A549 (cell line): ENCODE data around the gene THAP7. TPM values are rescaled to one million over a fixed set of nuclear protein-coding genes. Genes with fewer than 3 reads are reported as not detected.

Experiments used
- ATAC-seq, 2 experiments: fragments of 200-7000 bp in 1 of 2; fragments of >200 bp in 1 of 2; cut with Nextera tagmentation in 1 of 2; cut with Tn5 transposase in 1 of 2; 3 replicates each; pipeline versions ENCODE4 v1.8.0 to v1.9.1; 2018 to 2020; ENCODE audit warnings: mild to moderate bottlenecking in 1 of 2, moderate library complexity in 1 of 2
- CTCF ChIA-PET: fragments of 300-600 bp; sonication (Branson Sonifier 250); formaldehyde crosslinking; extraction: SDS; loops from one replicate; lab custom pipeline; 2021; ENCODE audit warnings: antibody characterized with exemption, inconsistent platforms; lab: Yijun Ruan, JAX
- POLR2A ChIA-PET: fragments of 350-600 bp; formaldehyde crosslinking; extraction: SDS; loops from one replicate; lab custom pipeline; 2021; ENCODE audit warnings: antibody characterized with exemption, inconsistent platforms; lab: Yijun Ruan, JAX
- DNase-seq, 2 experiments: peaks; one replicate each; pipeline versions ENCODE4 v3.0.0 to v3.0.0-alpha.2; 2011 to 2016; ENCODE audit warnings: low read depth in 1 of 2, low spot score in 1 of 2
- FAIRE-seq: peaks from 2 replicates; lab custom pipeline; 2011; peaks lifted over from hg19 to GRCh38; lab: Jason Lieb, UNC
- H3K27ac ChIP-seq, 2 experiments: fragments of >200 bp; sonication (Bioruptor Twin); formaldehyde crosslinking; 3 replicates each; pipeline ENCODE4 v1.5.1; 2016 to 2017
- H3K4me1 ChIP-seq: fragments of >200 bp; sonication (Bioruptor Twin); formaldehyde crosslinking; 3 replicates; pipeline ENCODE4 v1.6.1; 2016
- H3K4me2 ChIP-seq: fragments of >200 bp; sonication (Bioruptor Twin); formaldehyde crosslinking; 3 replicates; pipeline ENCODE4 v1.6.1; 2016
- H3K4me3 ChIP-seq: fragments of >200 bp; sonication (Bioruptor Twin); formaldehyde crosslinking; 3 replicates; pipeline ENCODE4 v1.5.1; 2016
- H3K9me3 ChIP-seq: fragments of >200 bp; sonication (Bioruptor Twin); formaldehyde crosslinking; 3 replicates; pipeline ENCODE4 v1.6.1; 2016
- CBX2 ChIP-seq: fragments of 200-600 bp; sonication (generic); IDR thresholded peaks from 2 replicates; pipeline ENCODE4 v1.6.1; 2016; ENCODE audit warnings: low read depth, mild to moderate bottlenecking, borderline replicate concordance
- CHD4 ChIP-seq: fragments of 200-600 bp; sonication (generic); IDR thresholded peaks from 2 replicates; pipeline ENCODE4 v1.6.1; 2016; ENCODE audit warnings: antibody characterized with exemption, mild to moderate bottlenecking, borderline replicate concordance
- EHF ChIP-seq: fragments of 250-450 bp; sonication (Bioruptor Pico); IDR thresholded peaks from 2 replicates; pipeline ENCODE4 v1.5.0; 2020; ENCODE audit warnings: mild to moderate bottlenecking
- ELK1 ChIP-seq: fragments of 150-350 bp; IDR thresholded peaks from 2 replicates; pipeline ENCODE4 v1.6.1; 2014; ENCODE audit warnings: low read depth, mild to moderate bottlenecking, low read length
- FOSB ChIP-seq: fragments of 250-450 bp; sonication (Bioruptor Pico); IDR thresholded peaks from 2 replicates; pipeline ENCODE4 v1.5.0; 2020; ENCODE audit warnings: mild to moderate bottlenecking, moderate library complexity
- FOXS1 ChIP-seq: fragments of 250-450 bp; sonication (Bioruptor Pico); IDR thresholded peaks from 2 replicates; pipeline ENCODE4 v1.5.0; 2020; ENCODE audit warnings: mild to moderate bottlenecking, moderate library complexity
- GATA3 ChIP-seq: IDR thresholded peaks from 2 replicates; pipeline ENCODE4 v1.6.1; 2012; ENCODE audit warnings: borderline replicate concordance
- HDAC2 ChIP-seq: fragments of 200-600 bp; sonication (generic); IDR thresholded peaks from 2 replicates; pipeline ENCODE4 v1.6.1; 2016
- HOXB13 ChIP-seq: fragments of 250-450 bp; sonication (Bioruptor Pico); IDR thresholded peaks from 2 replicates; pipeline ENCODE4 v1.5.0; 2020; ENCODE audit warnings: low read depth, mild to moderate bottlenecking, moderate library complexity
- HOXB5 ChIP-seq: fragments of 250-450 bp; sonication (Bioruptor Pico); IDR thresholded peaks from 2 replicates; pipeline ENCODE4 v1.5.0; 2020; ENCODE audit warnings: mild to moderate bottlenecking, moderate library complexity
- MAX ChIP-seq: IDR thresholded peaks from 2 replicates; pipeline ENCODE4 v1.6.1; 2012
- MYC ChIP-seq: IDR thresholded peaks from 2 replicates; pipeline ENCODE4 v1.6.1; 2012; ENCODE audit warnings: mild to moderate bottlenecking, inconsistent platforms, low read length, improper control_type of control experiment, borderline replicate concordance
- NPAS2 ChIP-seq: fragments of 250-450 bp; sonication (Bioruptor Pico); IDR thresholded peaks from 2 replicates; pipeline ENCODE4 v1.8.0; 2022; ENCODE audit warnings: mild to moderate bottlenecking, moderate library complexity, borderline replicate concordance
- NR3C1 ChIP-seq: fragments of >200 bp; sonication (Bioruptor Twin); formaldehyde crosslinking; IDR thresholded peaks from 3 replicates; pipeline ENCODE4 v1.6.1; 2017
- POLR2A ChIP-seq: IDR thresholded peaks from 2 replicates; pipeline ENCODE4 v1.6.1; 2012; ENCODE audit warnings: mild to moderate bottlenecking, low read length
- POLR2AphosphoS2 ChIP-seq: conservative IDR thresholded peaks from 2 replicates; pipeline ENCODE4 v1.6.1; 2012; ENCODE audit warnings: low read length, improper control_type of control experiment, inconsistent platforms
- RAD21 ChIP-seq, 2 experiments: fragments of >200 bp in 1 of 2; sonication (Bioruptor Twin) in 1 of 2; formaldehyde crosslinking in 1 of 2; IDR thresholded peaks in 1 of 2; conservative IDR thresholded peaks in 1 of 2; 2 replicates in 1 of 2; 3 replicates in 1 of 2; pipeline ENCODE4 v1.6.1; 2012 to 2018; ENCODE audit warnings: inconsistent platforms in 1 of 2
- RARB ChIP-seq: fragments of 250-450 bp; sonication (Bioruptor Pico); IDR thresholded peaks from 2 replicates; pipeline ENCODE4 v1.8.0; 2021; ENCODE audit warnings: mild to moderate bottlenecking, moderate library complexity
- RFX5 ChIP-seq: fragments of 450-650 bp; IDR thresholded peaks from 2 replicates; pipeline ENCODE4 v1.7.1; 2014; ENCODE audit warnings: antibody characterized with exemption, mild to moderate bottlenecking, moderate library complexity
- RNF2 ChIP-seq: fragments of 200-600 bp; sonication (generic); IDR thresholded peaks from 2 replicates; pipeline ENCODE4 v1.6.1; 2016; ENCODE audit warnings: low read depth, mild to moderate bottlenecking, antibody characterized with exemption, moderate library complexity, borderline replicate concordance
- SMC3 ChIP-seq: fragments of >200 bp; sonication (Bioruptor Twin); formaldehyde crosslinking; IDR thresholded peaks from 3 replicates; pipeline ENCODE4 v1.6.1; 2018; ENCODE audit warnings: inconsistent platforms
- TFCP2L1 ChIP-seq: fragments of 250-450 bp; sonication (Bioruptor Pico); IDR thresholded peaks from 2 replicates; pipeline ENCODE4 v1.5.0; 2021; ENCODE audit warnings: mild to moderate bottlenecking
- TP53 ChIP-seq: fragments of 250-450 bp; sonication (Bioruptor Pico); IDR thresholded peaks from 2 replicates; pipeline ENCODE4 v1.5.0; 2021; ENCODE audit warnings: mild to moderate bottlenecking, moderate library complexity
- ZFP36 ChIP-seq: fragments of 450-650 bp; IDR thresholded peaks from 2 replicates; pipeline ENCODE4 v1.6.1; 2014; ENCODE audit warnings: borderline replicate concordance; ENCODE audit not compliant: partially characterized antibody
- ZSCAN20 ChIP-seq: fragments of 250-450 bp; sonication (Bioruptor Pico); IDR thresholded peaks from 2 replicates; pipeline ENCODE4 v1.8.0; 2022; ENCODE audit warnings: mild to moderate bottlenecking, moderate library complexity
- WGBS: methylation state at CpG from one replicate; pipeline ENCODE4 v1.1.6; 2017; ENCODE audit errors: missing lambda C conversion rate; 5-methylcytosine and 5-hydroxymethylcytosine counted together
- polyA minus RNA-seq: library from RNA; depleted of rRNA, polyadenylated mRNA; stranded (reverse); fragments of >200 nt; gene quantifications from 2 replicates; pipeline ENCODE4 v1.2.3, GENCODE V29; 2011; rRNA and poly(A)+ RNA removed
- polyA plus RNA-seq, 4 experiments: library from polyadenylated mRNA; depleted of rRNA in 3 of 4; stranded (reverse); fragments of >200 nt; fragmentation: RNase III in 1 of 4; extraction: RNeasy Plus Mini Kit Qiagen cat#74134 plus additional on column Dnase treatment in 1 of 4; gene quantifications; 2 replicates in 3 of 4; 3 replicates in 1 of 4; pipeline ENCODE4 v1.2.3, GENCODE V29; 2011 to 2017
- TF ChIP-seq, protein P1 (sequence below): fragments of >200 bp; sonication (Bioruptor Twin); formaldehyde crosslinking; IDR thresholded peaks from 3 replicates; pipeline ENCODE4 v1.6.1; 2016
- TF ChIP-seq, protein P2 (sequence below): fragments of 250-450 bp; sonication (Bioruptor Pico); IDR thresholded peaks from 2 replicates; pipeline ENCODE4 v1.5.0; 2021; ENCODE audit warnings: mild to moderate bottlenecking, moderate library complexity, borderline replicate concordance
- TF ChIP-seq, protein P3 (sequence below): fragments of >200 bp; sonication (Bioruptor Twin); formaldehyde crosslinking; IDR thresholded peaks from 2 replicates; pipeline ENCODE4 v1.6.1; 2016
- TF ChIP-seq, protein P4 (sequence below): fragments of 200-600 bp; sonication (generic); IDR thresholded peaks from 2 replicates; pipeline ENCODE4 v1.6.1; 2016; ENCODE audit warnings: antibody characterized with exemption, mild to moderate bottlenecking, moderate library complexity
- TF ChIP-seq, protein P5 (sequence below): fragments of 250-450 bp; sonication (Bioruptor Pico); IDR thresholded peaks from 2 replicates; pipeline ENCODE4 v1.5.0; 2020; ENCODE audit warnings: low read depth, mild to moderate bottlenecking, moderate library complexity

THAP7 gene
- 15.5 and 15.9 TPM in 2 replicates for polyA plus RNA-seq (2011; rRNA removed)
- 29.7 and 39.2 TPM in 2 replicates for polyA plus RNA-seq (2012; cell fraction: cytosol; rRNA removed)
- 43.5 and 52.5 TPM in 2 replicates for polyA plus RNA-seq (2012; cell fraction: nucleus; rRNA removed)
- polyA plus RNA-seq (2017; fragmentation: RNase III; extraction: RNeasy Plus Mini Kit Qiagen cat#74134 plus additional on column Dnase treatment): 18.4 to 22.7 TPM (median 19.7 TPM) in 3 replicates
- polyA minus RNA-seq: 15.1 and 16.7 TPM in 2 replicates

- DNase-seq (peak; percentile 84 to 92), ATAC-seq (peak; percentile 92 to 95), FAIRE-seq (no peak)
- H3K4me3 ChIP-seq: peak within 1 kb of the TSS; percentile 90
- ChIA-PET CTCF (interaction anchor here (0.6 to 1.5 kb wide), 3 partner anchors 27 to 102 kb away, joined by 3 read pairs; no protein-coding TSS in a partner anchor), POLR2A (interaction anchor here (0.6 to 2.5 kb wide), 9 partner anchors 8 to 116 kb away, joined by 3 to 22 read pairs (median 6); partner anchors contain the start of genes LRRC74B, LZTR1 and P2RX6)
- H3K27ac ChIP-seq: peak within 1 kb of the TSS; percentile 99
- 2% methylated on average over 25 of the region's 83 CpGs for WGBS
- peaks cover 16% of the 10 kb centered on the region; the same call in 2 of the 3 replicates for H3K4me1 ChIP-seq
- H3K9me3 ChIP-seq: no peaks in the 10 kb centered on the region
- H3K4me2 ChIP-seq: peak within 1 kb of the TSS; percentile 75
- TF ChIP-seq MAX: peak; percentile 96
- TF ChIP-seq FOSB: no peak
- TF ChIP-seq, protein P1, sequence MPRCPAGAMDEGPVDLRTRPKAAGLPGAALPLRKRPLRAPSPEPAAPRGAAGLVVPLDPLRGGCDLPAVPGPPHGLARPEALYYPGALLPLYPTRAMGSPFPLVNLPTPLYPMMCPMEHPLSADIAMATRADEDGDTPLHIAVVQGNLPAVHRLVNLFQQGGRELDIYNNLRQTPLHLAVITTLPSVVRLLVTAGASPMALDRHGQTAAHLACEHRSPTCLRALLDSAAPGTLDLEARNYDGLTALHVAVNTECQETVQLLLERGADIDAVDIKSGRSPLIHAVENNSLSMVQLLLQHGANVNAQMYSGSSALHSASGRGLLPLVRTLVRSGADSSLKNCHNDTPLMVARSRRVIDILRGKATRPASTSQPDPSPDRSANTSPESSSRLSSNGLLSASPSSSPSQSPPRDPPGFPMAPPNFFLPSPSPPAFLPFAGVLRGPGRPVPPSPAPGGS: peak; percentile 90
- TF ChIP-seq NPAS2 (CRISPR knock-in tag): no peak
- TF ChIP-seq, protein P2, sequence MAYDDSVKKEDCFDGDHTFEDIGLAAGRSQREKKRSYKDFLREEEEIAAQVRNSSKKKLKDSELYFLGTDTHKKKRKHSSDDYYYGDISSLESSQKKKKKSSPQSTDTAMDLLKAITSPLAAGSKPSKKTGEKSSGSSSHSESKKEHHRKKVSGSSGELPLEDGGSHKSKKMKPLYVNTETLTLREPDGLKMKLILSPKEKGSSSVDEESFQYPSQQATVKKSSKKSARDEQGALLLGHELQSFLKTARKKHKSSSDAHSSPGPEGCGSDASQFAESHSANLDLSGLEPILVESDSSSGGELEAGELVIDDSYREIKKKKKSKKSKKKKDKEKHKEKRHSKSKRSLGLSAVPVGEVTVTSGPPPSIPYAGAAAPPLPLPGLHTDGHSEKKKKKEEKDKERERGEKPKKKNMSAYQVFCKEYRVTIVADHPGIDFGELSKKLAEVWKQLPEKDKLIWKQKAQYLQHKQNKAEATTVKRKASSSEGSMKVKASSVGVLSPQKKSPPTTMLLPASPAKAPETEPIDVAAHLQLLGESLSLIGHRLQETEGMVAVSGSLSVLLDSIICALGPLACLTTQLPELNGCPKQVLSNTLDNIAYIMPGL (CRISPR knock-in tag): no peak
- TF ChIP-seq, protein P3, sequence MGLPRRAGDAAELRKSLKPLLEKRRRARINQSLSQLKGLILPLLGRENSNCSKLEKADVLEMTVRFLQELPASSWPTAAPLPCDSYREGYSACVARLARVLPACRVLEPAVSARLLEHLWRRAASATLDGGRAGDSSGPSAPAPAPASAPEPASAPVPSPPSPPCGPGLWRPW: no peak
- TF ChIP-seq ZSCAN20 (CRISPR knock-in tag): no peak
- TF ChIP-seq, protein P4, sequence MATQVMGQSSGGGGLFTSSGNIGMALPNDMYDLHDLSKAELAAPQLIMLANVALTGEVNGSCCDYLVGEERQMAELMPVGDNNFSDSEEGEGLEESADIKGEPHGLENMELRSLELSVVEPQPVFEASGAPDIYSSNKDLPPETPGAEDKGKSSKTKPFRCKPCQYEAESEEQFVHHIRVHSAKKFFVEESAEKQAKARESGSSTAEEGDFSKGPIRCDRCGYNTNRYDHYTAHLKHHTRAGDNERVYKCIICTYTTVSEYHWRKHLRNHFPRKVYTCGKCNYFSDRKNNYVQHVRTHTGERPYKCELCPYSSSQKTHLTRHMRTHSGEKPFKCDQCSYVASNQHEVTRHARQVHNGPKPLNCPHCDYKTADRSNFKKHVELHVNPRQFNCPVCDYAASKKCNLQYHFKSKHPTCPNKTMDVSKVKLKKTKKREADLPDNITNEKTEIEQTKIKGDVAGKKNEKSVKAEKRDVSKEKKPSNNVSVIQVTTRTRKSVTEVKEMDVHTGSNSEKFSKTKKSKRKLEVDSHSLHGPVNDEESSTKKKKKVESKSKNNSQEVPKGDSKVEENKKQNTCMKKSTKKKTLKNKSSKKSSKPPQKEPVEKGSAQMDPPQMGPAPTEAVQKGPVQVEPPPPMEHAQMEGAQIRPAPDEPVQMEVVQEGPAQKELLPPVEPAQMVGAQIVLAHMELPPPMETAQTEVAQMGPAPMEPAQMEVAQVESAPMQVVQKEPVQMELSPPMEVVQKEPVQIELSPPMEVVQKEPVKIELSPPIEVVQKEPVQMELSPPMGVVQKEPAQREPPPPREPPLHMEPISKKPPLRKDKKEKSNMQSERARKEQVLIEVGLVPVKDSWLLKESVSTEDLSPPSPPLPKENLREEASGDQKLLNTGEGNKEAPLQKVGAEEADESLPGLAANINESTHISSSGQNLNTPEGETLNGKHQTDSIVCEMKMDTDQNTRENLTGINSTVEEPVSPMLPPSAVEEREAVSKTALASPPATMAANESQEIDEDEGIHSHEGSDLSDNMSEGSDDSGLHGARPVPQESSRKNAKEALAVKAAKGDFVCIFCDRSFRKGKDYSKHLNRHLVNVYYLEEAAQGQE: peak; percentile 57
- no peak; the same call in 1 of the 2 replicates for TF ChIP-seq MYC
- TF ChIP-seq, protein P5, sequence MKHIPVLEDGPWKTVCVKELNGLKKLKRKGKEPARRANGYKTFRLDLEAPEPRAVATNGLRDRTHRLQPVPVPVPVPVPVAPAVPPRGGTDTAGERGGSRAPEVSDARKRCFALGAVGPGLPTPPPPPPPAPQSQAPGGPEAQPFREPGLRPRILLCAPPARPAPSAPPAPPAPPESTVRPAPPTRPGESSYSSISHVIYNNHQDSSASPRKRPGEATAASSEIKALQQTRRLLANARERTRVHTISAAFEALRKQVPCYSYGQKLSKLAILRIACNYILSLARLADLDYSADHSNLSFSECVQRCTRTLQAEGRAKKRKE (CRISPR knock-in tag): no peak
- TF ChIP-seq FOXS1: 0 out of 2 replicates have a peak, but pooled peaks have one; percentile 52
- no peak for TF ChIP-seq CHD4
- no peak for TF ChIP-seq ZFP36
- no peak for TF ChIP-seq SMC3
- no peak for TF ChIP-seq NR3C1
- peak; percentile 66 for TF ChIP-seq POLR2A
- TF ChIP-seq HDAC2: no peak
- TF ChIP-seq RAD21 (conservative IDR thresholded peaks at IDR 0.05 in 1 of 2, IDR thresholded peaks at IDR 0.05 in 1 of 2): peak in 1 of 2 experiments; percentile 2; a peak in 1 of 5 replicates
- no peak for TF ChIP-seq HOXB5 (CRISPR knock-in tag)
- no peak for TF ChIP-seq EHF (CRISPR knock-in tag)
- TF ChIP-seq HOXB13 (CRISPR knock-in tag): no peak
- peak; percentile 51 for TF ChIP-seq GATA3
- TF ChIP-seq RFX5: no peak
- no peak for TF ChIP-seq RNF2
- no peak for TF ChIP-seq RARB
- no peak for TF ChIP-seq POLR2AphosphoS2
- TF ChIP-seq TP53 (CRISPR knock-in tag): no peak; the same call in 1 of the 2 replicates
- TF ChIP-seq ELK1: no peak
- 0 out of 2 replicates have a peak, but pooled peaks have one; percentile 9 for TF ChIP-seq TFCP2L1
- no peak for TF ChIP-seq CBX2
Observed at GRCh38 chr22:21001601-21002325, at the start of gene THAP7. TSS of gene THAP7 (minus strand) at chr22:21002118. CDS start at chr22:21001911, 207 bp downstream.
